ENCODE measurements around the gene KMT5C. TPM values are rescaled to one million over a fixed set of nuclear protein-coding genes. Genes with fewer than 3 reads are reported as not detected.
"Not testable (repeated sequence)": the region's sequence is repeated elsewhere in the genome, so short reads cannot be mapped to it uniquely, and the experiment has no call there.

Gene KMT5C
- polyA plus RNA-seq, 2 donors = 5.0 to 9.4 TPM

GRCh38 chr19:55329791-55330190 is 9.9 kb upstream of the KMT5C start:
- H3K27ac ChIP-seq (ENCODE audit: low read depth in 2 of 2, low read length in 1 of 2); H3K36me3 ChIP-seq (ENCODE audit: control insufficient read depth in 2 of 2, insufficient read depth in 2 of 2, low read length in 1 of 2); H3K9me3 ChIP-seq (ENCODE audit: control insufficient read depth in 2 of 2, insufficient read depth in 1 of 2, low read depth in 1 of 2, low read length in 1 of 2); H3K27me3 ChIP-seq (ENCODE audit: control insufficient read depth in 1 of 2, insufficient read depth in 2 of 2, low read length in 2 of 2); H3K4me3 ChIP-seq (ENCODE audit: low read depth in 1 of 2, low read length in 2 of 2); H3K4me1 ChIP-seq (ENCODE audit: control insufficient read depth in 2 of 2, insufficient read depth in 2 of 2, low read length in 1 of 2): not testable (repeated sequence)
- WGBS, 2 donors = 87 to 91% methylated on average over 6 of the region's 6 CpGs

GRCh38 chr19:55333870-55334269 is 5.8 kb upstream of the KMT5C start:
- H3K27me3 ChIP-seq (ENCODE audit: control insufficient read depth in 1 of 2, insufficient read depth in 2 of 2, low read length in 2 of 2) = no peaks in the 10 kb centered on the region
- no peak overlapping the region for H3K4me3 ChIP-seq (ENCODE audit: low read depth in 1 of 2, low read length in 2 of 2)
- H3K9me3 ChIP-seq (ENCODE audit: control insufficient read depth in 2 of 2, insufficient read depth in 1 of 2, low read depth in 1 of 2, low read length in 1 of 2) = no peaks in the 10 kb centered on the region
- no peak overlapping the region for H3K27ac ChIP-seq (ENCODE audit: low read depth in 2 of 2, low read length in 1 of 2)
- peaks cover 0 to 3% of the 10 kb centered on the region in 2 donors for H3K4me1 ChIP-seq (ENCODE audit: control insufficient read depth in 2 of 2, insufficient read depth in 2 of 2, low read length in 1 of 2)
- WGBS, 2 donors = 72 to 78% methylated on average over 11 of the region's 11 CpGs
- H3K36me3 ChIP-seq (ENCODE audit: control insufficient read depth in 2 of 2, insufficient read depth in 2 of 2, low read length in 1 of 2) = no peaks in the 10 kb centered on the region

- Histone ChIP-seq H3K4me3 (ENCODE audit: low read depth in 1 of 2, low read length in 2 of 2) (no peak overlapping the region), H3K27ac (ENCODE audit: low read depth in 2 of 2, low read length in 1 of 2) (no peak overlapping the region), H3K9me3 (ENCODE audit: control insufficient read depth in 2 of 2, insufficient read depth in 1 of 2, low read depth in 1 of 2, low read length in 1 of 2) (no peaks in the 10 kb centered on the region), H3K36me3 (ENCODE audit: control insufficient read depth in 2 of 2, insufficient read depth in 2 of 2, low read length in 1 of 2) (no peaks in the 10 kb centered on the region), H3K27me3 (ENCODE audit: control insufficient read depth in 1 of 2, insufficient read depth in 2 of 2, low read length in 2 of 2) (no peaks in the 10 kb centered on the region), H3K4me1 (ENCODE audit: control insufficient read depth in 2 of 2, insufficient read depth in 2 of 2, low read length in 1 of 2) (peaks cover 2 to 11% of the 10 kb centered on the region in 2 donors)
- 51 to 62% methylated on average over 7 of the region's 7 CpGs for WGBS, 2 donors
Observed at GRCh38 chr19:55336101-55336500, 3.6 kb upstream of the KMT5C start.

- peak overlapping the region; percentile 61 to 65 for H3K4me3 ChIP-seq (ENCODE audit: low read depth in 1 of 2, low read length in 2 of 2)
- WGBS, 2 donors = 3 to 10% methylated on average over 12 to 44 of the region's 44 CpGs
- no peaks in the 10 kb centered on the region for H3K27me3 ChIP-seq (ENCODE audit: control insufficient read depth in 1 of 2, insufficient read depth in 2 of 2, low read length in 2 of 2)
- H3K27ac ChIP-seq (ENCODE audit: low read depth in 2 of 2, low read length in 1 of 2) = peak overlapping the region; percentile 67 to 83
- peaks cover 0 to 8% of the 10 kb centered on the region in 2 donors for H3K36me3 ChIP-seq (ENCODE audit: control insufficient read depth in 2 of 2, insufficient read depth in 2 of 2, low read length in 1 of 2)
- H3K9me3 ChIP-seq (ENCODE audit: control insufficient read depth in 2 of 2, insufficient read depth in 1 of 2, low read depth in 1 of 2, low read length in 1 of 2) = no peaks in the 10 kb centered on the region
- peaks cover 4 to 16% of the 10 kb centered on the region in 2 donors for H3K4me1 ChIP-seq (ENCODE audit: control insufficient read depth in 2 of 2, insufficient read depth in 2 of 2, low read length in 1 of 2)
Observed at GRCh38 chr19:55339889-55340783, 460 bp downstream of the KMT5C start.

- H3K27me3 ChIP-seq (ENCODE audit: control insufficient read depth in 1 of 2, insufficient read depth in 2 of 2, low read length in 2 of 2) = no peaks in the 10 kb centered on the region
- peaks cover 0 to 8% of the 10 kb centered on the region in 2 donors for H3K36me3 ChIP-seq (ENCODE audit: control insufficient read depth in 2 of 2, insufficient read depth in 2 of 2, low read length in 1 of 2)
- peaks cover 4 to 22% of the 10 kb centered on the region in 2 donors for H3K4me1 ChIP-seq (ENCODE audit: control insufficient read depth in 2 of 2, insufficient read depth in 2 of 2, low read length in 1 of 2)
- peak overlapping the region; percentile 61 to 65 for H3K4me3 ChIP-seq (ENCODE audit: low read depth in 1 of 2, low read length in 2 of 2)
- 2 to 4% methylated on average over 21 to 24 of the region's 24 CpGs for WGBS, 2 donors
- H3K27ac ChIP-seq (ENCODE audit: low read depth in 2 of 2, low read length in 1 of 2) = no peak overlapping the region
- H3K9me3 ChIP-seq (ENCODE audit: control insufficient read depth in 2 of 2, insufficient read depth in 1 of 2, low read depth in 1 of 2, low read length in 1 of 2) = no peaks in the 10 kb centered on the region
Observed at GRCh38 chr19:55340784-55341147, 1.1 kb downstream of the KMT5C start.

- Histone ChIP-seq H3K4me1 (ENCODE audit: control insufficient read depth in 2 of 2, insufficient read depth in 2 of 2, low read length in 1 of 2) (peaks cover 4 to 23% of the 10 kb centered on the region in 2 donors), H3K27me3 (ENCODE audit: control insufficient read depth in 1 of 2, insufficient read depth in 2 of 2, low read length in 2 of 2) (no peaks in the 10 kb centered on the region), H3K36me3 (ENCODE audit: control insufficient read depth in 2 of 2, insufficient read depth in 2 of 2, low read length in 1 of 2) (peaks cover 0 to 8% of the 10 kb centered on the region in 2 donors), H3K4me3 (ENCODE audit: low read depth in 1 of 2, low read length in 2 of 2) (peak overlapping the region in 1 of 2 donors; percentile 65), H3K27ac (ENCODE audit: low read depth in 2 of 2, low read length in 1 of 2) (no peak overlapping the region), H3K9me3 (ENCODE audit: control insufficient read depth in 2 of 2, insufficient read depth in 1 of 2, low read depth in 1 of 2, low read length in 1 of 2) (no peaks in the 10 kb centered on the region)
- 2 to 4% methylated on average over 15 of the region's 15 CpGs for WGBS, 2 donors
Observed at GRCh38 chr19:55341171-55341588, 1.5 kb downstream of the KMT5C start.

- Histone ChIP-seq H3K4me1 (ENCODE audit: control insufficient read depth in 2 of 2, insufficient read depth in 2 of 2, low read length in 1 of 2) (peaks cover 4 to 23% of the 10 kb centered on the region in 2 donors), H3K36me3 (ENCODE audit: control insufficient read depth in 2 of 2, insufficient read depth in 2 of 2, low read length in 1 of 2) (peaks cover 0 to 10% of the 10 kb centered on the region in 2 donors), H3K9me3 (ENCODE audit: control insufficient read depth in 2 of 2, insufficient read depth in 1 of 2, low read depth in 1 of 2, low read length in 1 of 2) (no peaks in the 10 kb centered on the region), H3K27ac (ENCODE audit: low read depth in 2 of 2, low read length in 1 of 2) (no peak overlapping the region), H3K4me3 (ENCODE audit: low read depth in 1 of 2, low read length in 2 of 2) (no peak overlapping the region), H3K27me3 (ENCODE audit: control insufficient read depth in 1 of 2, insufficient read depth in 2 of 2, low read length in 2 of 2) (no peaks in the 10 kb centered on the region)
- WGBS, 2 donors = 86 to 87% methylated on average over 48 to 50 of the region's 50 CpGs
Observed at GRCh38 chr19:55341595-55342531, 2.2 kb downstream of the KMT5C start.

GRCh38 chr19:55344444-55344843 is 4.8 kb downstream of the KMT5C start:
- Histone ChIP-seq H3K36me3 (ENCODE audit: control insufficient read depth in 2 of 2, insufficient read depth in 2 of 2, low read length in 1 of 2) (peaks cover 0 to 11% of the 10 kb centered on the region in 2 donors), H3K9me3 (ENCODE audit: control insufficient read depth in 2 of 2, insufficient read depth in 1 of 2, low read depth in 1 of 2, low read length in 1 of 2) (no peaks in the 10 kb centered on the region), H3K27ac (ENCODE audit: low read depth in 2 of 2, low read length in 1 of 2) (no peak overlapping the region), H3K4me3 (ENCODE audit: low read depth in 1 of 2, low read length in 2 of 2) (no peak overlapping the region), H3K27me3 (ENCODE audit: control insufficient read depth in 1 of 2, insufficient read depth in 2 of 2, low read length in 2 of 2) (no peaks in the 10 kb centered on the region), H3K4me1 (ENCODE audit: control insufficient read depth in 2 of 2, insufficient read depth in 2 of 2, low read length in 1 of 2) (peaks cover 4 to 20% of the 10 kb centered on the region in 2 donors)
- WGBS, 2 donors = 60 to 71% methylated on average over 9 of the region's 9 CpGs

GRCh38 chr19:55345101-55345817 is 5.6 kb downstream of the KMT5C start:
- no peaks in the 10 kb centered on the region for H3K27me3 ChIP-seq (ENCODE audit: control insufficient read depth in 1 of 2, insufficient read depth in 2 of 2, low read length in 2 of 2)
- H3K27ac ChIP-seq (ENCODE audit: low read depth in 2 of 2, low read length in 1 of 2) = no peak overlapping the region
- peaks cover 4 to 18% of the 10 kb centered on the region in 2 donors for H3K4me1 ChIP-seq (ENCODE audit: control insufficient read depth in 2 of 2, insufficient read depth in 2 of 2, low read length in 1 of 2)
- no peak overlapping the region for H3K4me3 ChIP-seq (ENCODE audit: low read depth in 1 of 2, low read length in 2 of 2)
- 84 to 89% methylated on average over 22 of the region's 22 CpGs for WGBS, 2 donors
- H3K9me3 ChIP-seq (ENCODE audit: control insufficient read depth in 2 of 2, insufficient read depth in 1 of 2, low read depth in 1 of 2, low read length in 1 of 2) = no peaks in the 10 kb centered on the region
- H3K36me3 ChIP-seq (ENCODE audit: control insufficient read depth in 2 of 2, insufficient read depth in 2 of 2, low read length in 1 of 2) = peaks cover 0 to 11% of the 10 kb centered on the region in 2 donors
